Activated T-helper 2 cell treated with anti-CD3 and anti-CD28 coated beads, Interferon-gamma antibody, Interleukin-2, Interleukin-4, amounts not matched to agents 10 μg/mL and 5 μg/mL and 100 μg/mL, durations not matched to agents 14 hours and 24 hours and 36 hours (primary cell): ENCODE results near the gene CFLAR. TPM values are rescaled to one million over a fixed set of nuclear protein-coding genes. Genes with fewer than 3 reads are reported as not detected.
"Not testable (repeated sequence)": the region's sequence is repeated elsewhere in the genome, so short reads cannot be mapped to it uniquely, and the experiment has no call there.

Source experiments
- DNase-seq: peaks from one replicate; pipeline ENCODE4 v3.0.0; 2021; ENCODE audit warnings: low spot score
- H3K27ac Mint-ChIP-seq: one replicate; pipeline ENCODE4 v1.8.0; 2021; ENCODE audit warnings: mixed read lengths
- H3K27me3 Mint-ChIP-seq: one replicate; pipeline ENCODE4 v1.8.0; 2021; ENCODE audit warnings: low read depth, mixed read lengths
- H3K36me3 Mint-ChIP-seq: one replicate; pipeline ENCODE4 v1.8.0; 2021; ENCODE audit warnings: low read depth, mixed read lengths
- H3K4me1 Mint-ChIP-seq: one replicate; pipeline ENCODE4 v1.8.0; 2021; ENCODE audit warnings: low read depth, mixed read lengths
- H3K4me3 Mint-ChIP-seq: one replicate; pipeline ENCODE4 v1.8.0; 2021; ENCODE audit warnings: low read depth, mild to moderate bottlenecking, moderate library complexity, mixed read lengths
- H3K9me3 Mint-ChIP-seq: one replicate; pipeline ENCODE4 v1.8.0; 2021; ENCODE audit warnings: mixed read lengths
- intact Hi-C: fragments of 100-400 bp; cut with micrococcal nuclease; formaldehyde crosslinking; loops from one replicate; pipeline ENCODE4 v1.15.1; 2023
- total RNA-seq: library from RNA; stranded (reverse); gene quantifications from 2 replicates; pipeline ENCODE4 v1.2.3, GENCODE V29; 2022

The CFLAR gene
- total RNA-seq, 1 donor from 2014 or later = 255 TPM

DNA sequence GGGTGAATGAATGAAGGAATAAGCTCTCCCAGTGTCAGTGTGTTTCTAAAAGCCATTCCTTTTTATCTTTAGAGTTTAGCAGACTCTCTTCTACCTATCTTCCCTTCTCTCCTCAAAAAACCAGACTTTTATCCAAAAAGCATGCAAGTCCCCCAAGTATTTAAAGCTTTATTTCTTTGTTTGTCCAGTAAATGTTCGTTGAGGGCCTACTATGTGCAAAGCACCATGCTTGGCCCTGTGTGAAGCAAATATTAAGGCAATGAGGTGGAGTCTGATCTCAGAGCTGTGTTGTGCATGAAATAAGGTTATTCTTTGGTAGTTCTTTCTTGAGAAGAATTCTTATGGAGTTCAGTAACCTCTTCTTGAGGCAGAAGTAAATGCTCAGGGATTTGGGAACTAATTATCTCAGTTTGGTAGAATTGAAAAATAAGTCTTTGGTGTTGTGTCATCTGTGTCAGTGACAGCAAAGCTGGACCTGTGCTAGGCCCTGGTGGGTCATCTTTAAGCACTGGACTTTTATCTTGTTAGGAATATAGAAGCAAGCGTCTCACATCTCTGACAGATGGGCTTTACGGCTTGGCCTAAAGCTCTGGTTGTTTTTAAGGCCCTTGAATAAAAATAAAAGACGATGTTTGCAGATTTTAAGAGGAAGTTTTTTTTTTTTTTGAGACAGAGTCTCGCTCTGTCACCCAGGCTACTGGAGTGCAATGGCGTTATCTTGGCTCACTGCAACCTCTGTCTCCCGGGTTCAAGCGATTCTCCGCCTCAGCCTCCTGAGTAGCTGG, 38.8 kb downstream of the CFLAR start:
- Mint-ChIP-seq H3K9me3 (no peaks in the 10 kb centered on the region), H3K27ac (no peak overlapping the region), H3K27me3 (no peaks in the 10 kb centered on the region), H3K4me3 (no peak overlapping the region), H3K36me3 (peaks cover 79% of the 10 kb centered on the region), H3K4me1 (peaks cover 28% of the 10 kb centered on the region)
- intact Hi-C loops = loop anchor here (5.0 kb wide), 1 partner anchor 193 kb away; the partner anchor contains the start of gene ORC2
- no peak for DNase-seq

DNA sequence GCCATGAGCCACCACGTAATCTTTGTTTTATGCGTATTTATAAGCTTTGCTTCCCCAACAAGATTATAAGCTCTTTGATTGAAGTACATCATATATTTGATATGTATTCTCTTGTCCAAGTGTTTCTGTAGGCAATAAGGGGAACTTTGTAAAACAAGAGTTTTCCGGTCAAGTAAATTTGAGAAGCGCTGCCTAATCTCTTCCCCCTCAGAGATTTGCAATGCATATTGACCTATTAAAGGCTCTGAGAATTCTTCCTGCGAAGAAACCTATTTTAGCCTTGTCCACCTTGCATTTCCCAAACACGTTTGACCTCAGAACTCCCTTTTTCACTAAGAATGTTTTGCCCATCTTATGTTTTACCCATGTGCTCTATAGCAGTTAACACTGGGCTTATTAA, 40.1 kb downstream of the CFLAR start:
- Mint-ChIP-seq H3K36me3 (peaks cover 79% of the 10 kb centered on the region), H3K4me1 (peaks cover 21% of the 10 kb centered on the region), H3K9me3 (no peaks in the 10 kb centered on the region), H3K27ac (no peak overlapping the region), H3K4me3 (no peak overlapping the region), H3K27me3 (no peaks in the 10 kb centered on the region)
- no peak for DNase-seq
- intact Hi-C loops = loop anchor here (5.0 kb wide), 1 partner anchor 194 kb away; the partner anchor contains the start of gene ORC2

GRCh38 chr2:201156640-201157039, 40.7 kb downstream of the CFLAR start:
- intact Hi-C loops = loop anchor here (5.0 kb wide), 1 partner anchor 194 kb away; the partner anchor contains the start of gene ORC2
- H3K27me3 Mint-ChIP-seq = no peaks in the 10 kb centered on the region

DNA sequence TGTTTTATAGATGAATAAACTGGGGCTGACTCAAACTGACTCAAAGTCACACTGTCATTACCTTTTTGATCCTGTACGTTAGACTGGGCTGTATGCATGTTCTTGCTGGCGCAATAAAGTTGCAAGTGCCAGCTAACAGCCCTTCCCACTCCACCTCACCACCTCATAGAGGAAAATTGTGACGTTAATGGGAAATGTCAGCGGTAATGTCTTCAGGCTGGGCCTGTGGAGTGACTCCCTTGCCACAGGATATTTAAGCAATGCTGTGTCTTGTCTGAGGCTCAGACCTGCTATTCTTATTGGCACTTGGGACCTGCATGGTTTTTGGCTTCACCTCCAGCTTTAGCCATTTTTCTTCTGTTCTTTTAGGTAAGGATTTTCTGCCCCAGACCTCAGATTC, 41.7 kb downstream of the CFLAR start:
- intact Hi-C loops = loop anchor here (1.0 to 5.0 kb wide), 3 partner anchors 40 to 195 kb away; partner anchors contain the start of genes HYCC2 and ORC2
- Mint-ChIP-seq H3K27ac (peak overlapping the region; percentile 40), H3K4me1 (peaks cover 14% of the 10 kb centered on the region), H3K9me3 (no peaks in the 10 kb centered on the region), H3K27me3 (no peaks in the 10 kb centered on the region), H3K4me3 (no peak overlapping the region), H3K36me3 (peaks cover 77% of the 10 kb centered on the region)
- DNase-seq = no peak

More at GRCh38 chr2:201156640-201157039, 40.7 kb downstream of the CFLAR start:
- Mint-ChIP-seq H3K4me3 (no peak overlapping the region), H3K27ac (peak overlapping the region; percentile 22), H3K4me1 (peaks cover 15% of the 10 kb centered on the region), H3K36me3 (peaks cover 74% of the 10 kb centered on the region), H3K9me3 (no peaks in the 10 kb centered on the region)
- DNase-seq = no peak

DNA sequence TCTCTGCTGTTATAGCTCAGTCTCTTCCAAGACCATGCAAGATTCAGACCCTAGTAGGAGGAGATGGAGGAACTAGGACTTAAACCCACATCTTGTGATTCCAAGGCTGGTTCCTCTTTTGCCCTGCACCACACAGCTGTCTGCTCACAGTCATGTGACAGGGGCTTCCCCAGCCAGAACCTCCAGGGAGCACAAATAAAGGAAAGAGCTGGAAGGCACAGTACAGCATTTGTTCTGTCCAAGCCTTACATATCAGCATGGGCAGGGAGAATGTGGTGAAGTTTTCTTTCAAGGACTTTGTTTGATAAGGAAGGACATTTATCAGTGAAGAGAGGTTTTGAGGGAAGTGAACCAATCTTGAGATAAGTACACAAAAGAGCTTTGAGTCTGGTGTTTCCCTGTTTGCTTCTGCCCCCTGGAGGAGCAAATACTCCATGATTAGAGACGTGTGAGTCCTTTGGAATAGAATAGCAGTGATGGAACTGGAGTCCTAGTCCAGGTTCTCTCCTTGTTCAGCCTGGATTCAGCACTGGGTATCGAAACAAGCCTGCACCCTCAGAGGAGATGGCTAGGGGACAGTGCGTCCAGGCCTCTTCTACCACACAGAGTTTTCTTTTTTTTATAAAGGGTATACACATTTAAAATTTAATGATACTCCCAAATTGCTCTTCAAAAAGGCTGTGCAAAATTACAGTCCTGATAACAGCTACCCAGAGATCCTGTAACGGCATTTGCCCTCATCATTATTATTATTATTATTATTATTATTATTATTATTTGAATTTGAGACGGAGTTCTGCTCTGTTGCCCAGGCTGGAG, 42.4 kb downstream of the CFLAR start:
- intact Hi-C loops = loop anchor here (1.0 to 5.0 kb wide), 3 partner anchors 41 to 196 kb away; partner anchors contain the start of genes HYCC2 and ORC2

GRCh38 chr2:201164166-201164565, 48.2 kb downstream of the CFLAR start:
- Mint-ChIP-seq H3K4me1 (peaks cover 4% of the 10 kb centered on the region), H3K36me3 (peaks cover 84% of the 10 kb centered on the region), H3K27me3 (no peaks in the 10 kb centered on the region), H3K9me3 (peaks cover 7% of the 10 kb centered on the region), H3K4me3 (no peak overlapping the region), H3K27ac (no peak overlapping the region)
- intact Hi-C loops = no loop called here
- no peak for DNase-seq

More for the DNA sequence above, 42.4 kb downstream of the CFLAR start:
- peak; percentile 49 for DNase-seq
- H3K9me3 Mint-ChIP-seq = no peaks in the 10 kb centered on the region
- no peak overlapping the region for H3K4me3 Mint-ChIP-seq
- H3K4me1 Mint-ChIP-seq = peaks cover 14% of the 10 kb centered on the region
- H3K36me3 Mint-ChIP-seq = peaks cover 77% of the 10 kb centered on the region
- H3K27me3 Mint-ChIP-seq = no peaks in the 10 kb centered on the region
- H3K27ac Mint-ChIP-seq = peak overlapping the region; percentile 40

- H3K4me3 Mint-ChIP-seq = no peak overlapping the region
- no peak overlapping the region for H3K27ac Mint-ChIP-seq
- peaks cover 7% of the 10 kb centered on the region for H3K9me3 Mint-ChIP-seq
- no peaks in the 10 kb centered on the region for H3K4me1 Mint-ChIP-seq
- no peak for DNase-seq
- H3K27me3 Mint-ChIP-seq = peaks cover 4% of the 10 kb centered on the region
- peaks cover 59% of the 10 kb centered on the region for H3K36me3 Mint-ChIP-seq
- intact Hi-C loops = no loop called here
Observed at GRCh38 chr2:201167546-201167945, 51.6 kb downstream of the CFLAR start.

- H3K9me3 Mint-ChIP-seq, H3K27me3 Mint-ChIP-seq, H3K4me1 Mint-ChIP-seq, intact Hi-C loops, H3K4me3 Mint-ChIP-seq, H3K27ac Mint-ChIP-seq, DNase-seq: not testable (repeated sequence)
- H3K36me3 Mint-ChIP-seq = peaks cover 50% of the 10 kb centered on the region
Observed at GRCh38 chr2:201168496-201168895, 52.5 kb downstream of the CFLAR start.

DNA sequence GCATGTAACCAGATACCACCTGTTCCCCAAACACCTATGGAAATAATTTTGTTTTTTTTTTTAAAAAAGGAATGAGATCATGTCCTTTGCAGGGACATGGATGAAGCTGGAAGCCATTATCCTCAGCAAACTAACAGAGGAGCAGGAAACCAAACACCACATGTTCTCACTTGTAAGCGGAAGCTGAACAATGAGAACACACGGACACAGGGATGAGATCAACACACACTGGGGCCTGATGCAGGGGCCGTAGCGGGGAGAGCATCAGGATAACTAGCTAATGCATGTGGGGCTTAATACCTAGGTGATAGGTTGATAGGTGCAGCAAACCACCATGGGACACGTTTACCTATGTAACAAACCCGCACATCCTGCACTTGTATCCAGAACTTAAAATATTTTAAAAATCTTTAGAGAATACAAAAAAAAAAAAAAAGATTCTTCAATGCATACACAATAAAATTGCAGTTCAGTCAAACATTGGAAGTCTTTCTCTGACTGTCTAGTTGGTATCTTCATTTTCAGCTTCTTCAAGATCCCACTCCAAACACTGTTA, 55.4 kb downstream of the CFLAR start:
- Mint-ChIP-seq H3K4me1 (peaks cover 7% of the 10 kb centered on the region), H3K9me3 (peaks cover 7% of the 10 kb centered on the region), H3K4me3 (no peak overlapping the region), H3K36me3 (peaks cover 26% of the 10 kb centered on the region), H3K27me3 (peaks cover 4% of the 10 kb centered on the region), H3K27ac (no peak overlapping the region)
- no peak for DNase-seq
- intact Hi-C loops = no loop called here

DNA sequence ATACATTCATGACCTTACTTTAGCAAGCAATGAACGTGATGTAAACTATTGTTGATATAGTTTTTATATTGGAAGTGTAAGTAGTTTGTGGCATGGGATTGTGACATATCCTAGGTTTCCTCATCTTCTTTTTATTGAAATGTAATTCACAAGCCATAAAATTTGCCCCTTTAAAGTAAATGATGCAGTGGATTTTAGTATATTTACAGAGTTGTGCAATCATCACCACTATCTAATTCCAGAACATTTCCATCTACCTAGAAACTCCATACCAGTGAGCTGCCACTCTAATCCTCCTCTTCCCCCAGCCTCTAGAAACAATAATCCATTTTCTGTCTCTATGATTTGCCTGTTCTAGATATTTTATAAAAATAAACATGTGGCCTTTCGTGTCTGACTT, 56.3 kb downstream of the CFLAR start:
- H3K27ac Mint-ChIP-seq = no peak overlapping the region
- peaks cover 4% of the 10 kb centered on the region for H3K27me3 Mint-ChIP-seq
- H3K4me3 Mint-ChIP-seq = no peak overlapping the region
- peaks cover 8% of the 10 kb centered on the region for H3K4me1 Mint-ChIP-seq
- peaks cover 17% of the 10 kb centered on the region for H3K36me3 Mint-ChIP-seq
- peaks cover 7% of the 10 kb centered on the region for H3K9me3 Mint-ChIP-seq
- intact Hi-C loops = no loop called here
- no peak for DNase-seq

DNA sequence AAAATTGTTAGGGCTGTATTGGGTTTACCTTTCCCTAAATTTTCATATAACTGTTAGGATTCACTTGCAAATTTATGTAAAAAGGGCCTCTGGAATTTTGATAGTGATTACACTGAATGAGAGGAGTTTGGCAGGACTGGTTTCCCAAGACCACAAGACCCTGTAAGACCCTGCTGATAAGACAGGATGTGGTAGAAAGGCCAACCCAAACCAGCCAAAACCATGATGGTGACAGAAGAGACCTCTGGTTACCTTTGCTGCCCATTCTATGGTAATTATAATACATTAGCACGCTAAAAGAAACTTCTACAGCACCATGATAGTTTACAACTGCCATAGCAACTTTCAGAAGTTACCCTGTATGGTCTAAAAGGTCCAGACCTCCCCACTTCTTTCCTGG, 58.7 kb downstream of the CFLAR start:
- intact Hi-C loops = no loop called here
- Mint-ChIP-seq H3K9me3 (no peaks in the 10 kb centered on the region), H3K4me3 (no peak overlapping the region), H3K4me1 (peaks cover 12% of the 10 kb centered on the region), H3K27me3 (peaks cover 2% of the 10 kb centered on the region), H3K36me3 (no peaks in the 10 kb centered on the region), H3K27ac (no peak overlapping the region)
- no peak for DNase-seq

- Mint-ChIP-seq H3K27ac (no peak overlapping the region), H3K27me3 (no peaks in the 10 kb centered on the region), H3K4me1 (peaks cover 17% of the 10 kb centered on the region), H3K4me3 (no peak overlapping the region), H3K9me3 (no peaks in the 10 kb centered on the region), H3K36me3 (no peaks in the 10 kb centered on the region)
- intact Hi-C loops = no loop called here
- no peak for DNase-seq
Observed at GRCh38 chr2:201176081-201176481, 60.1 kb downstream of the CFLAR start.
